SK-N-SH (cell line): Measurements from ENCODE around the gene ARHGAP25. TPM values are rescaled to one million over a fixed set of nuclear protein-coding genes. Genes with fewer than 3 reads are reported as not detected.

Experiments
- CTCF ChIA-PET: fragments of 300-600, 350-600 bp; formaldehyde crosslinking; extraction: SDS; loops from one replicate; lab custom pipeline; 2021; lab: Yijun Ruan, JAX
- POLR2A ChIA-PET: fragments of 350-600 bp; sonication (Branson Sonifier 250); formaldehyde crosslinking; extraction: SDS; loops from one replicate; lab custom pipeline; 2020; ENCODE audit warnings: antibody characterized with exemption, inconsistent platforms; lab: Yijun Ruan, JAX
- DNase-seq: peaks from one replicate; pipeline ENCODE4 v3.0.0; 2012
- H2AFZ ChIP-seq: fragments of 200-600 bp; sonication (generic); 2 replicates; pipeline ENCODE4 v1.8.1; 2016; ENCODE audit warnings: antibody characterized with exemption, mild to moderate bottlenecking, low read depth
- H3F3A ChIP-seq: fragments of 200-600 bp; sonication (generic); replicated peaks from 2 replicates; pipeline ENCODE3; 2016; ENCODE audit warnings: antibody characterized with exemption, mild to moderate bottlenecking; ENCODE audit not compliant: insufficient read depth
- H3K27ac ChIP-seq, 2 experiments: fragments of 200-500 bp in 1 of 2; fragments of 200-600 bp in 1 of 2; sonication (Bioruptor generic) in 1 of 2; sonication (generic), shearing (Covaris generic) in 1 of 2; 2 replicates each; pipeline versions ENCODE4 v1.5.1 to v1.6.1; 2014 to 2016; ENCODE audit warnings: low read depth in 2 of 2, inconsistent platforms in 1 of 2, low read length in 1 of 2, mild to moderate bottlenecking in 1 of 2, mixed read lengths in 1 of 2
- H3K27me3 ChIP-seq: fragments of 200-600 bp; sonication (generic), shearing (Covaris generic); 2 replicates; pipeline ENCODE4 v1.6.1; 2016; ENCODE audit warnings: mixed run types; ENCODE audit not compliant: insufficient read depth
- H3K36me3 ChIP-seq, 2 experiments: fragments of 200-500 bp in 1 of 2; fragments of 200-600 bp in 1 of 2; sonication (Bioruptor generic) in 1 of 2; sonication (generic) in 1 of 2; replicated peaks in 1 of 2; 2 replicates each; pipeline versions ENCODE3 to v1.5.1; 2014 to 2016; ENCODE audit warnings: low read length in 1 of 2, mild to moderate bottlenecking in 1 of 2; ENCODE audit not compliant: insufficient read depth in 2 of 2, control insufficient read depth in 1 of 2
- H3K4me1 ChIP-seq, 2 experiments: fragments of 200-500 bp in 1 of 2; fragments of 200-600 bp in 1 of 2; sonication (Bioruptor generic) in 1 of 2; sonication (generic), shearing (Covaris generic) in 1 of 2; 2 replicates each; pipeline versions ENCODE4 v1.5.1 to v1.6.1; 2014 to 2016; ENCODE audit warnings: low read depth in 1 of 2, low read length in 1 of 2, mixed run types in 1 of 2; ENCODE audit not compliant: insufficient read depth in 2 of 2, control insufficient read depth in 1 of 2
- H3K4me2 ChIP-seq: fragments of 200-600 bp; sonication (generic), shearing (Covaris generic); 2 replicates; pipeline ENCODE4 v1.6.1; 2017; ENCODE audit warnings: mixed run types
- H3K4me3 ChIP-seq, 2 experiments: fragments of 200-500 bp in 1 of 2; fragments of 200-600 bp in 1 of 2; sonication (Bioruptor generic) in 1 of 2; sonication (generic), shearing (Covaris generic) in 1 of 2; 2 replicates each; pipeline versions ENCODE4 v1.5.1 to v1.8.1; 2014 to 2016; ENCODE audit warnings: low read depth in 2 of 2, inconsistent platforms in 1 of 2, low read length in 1 of 2, mild to moderate bottlenecking in 1 of 2, mixed read lengths in 1 of 2, moderate library complexity in 1 of 2
- H3K79me2 ChIP-seq: fragments of 200-600 bp; sonication (generic); 2 replicates; pipeline ENCODE4 v1.8.1; 2017; ENCODE audit warnings: mild to moderate bottlenecking; ENCODE audit not compliant: insufficient read depth
- H3K9ac ChIP-seq: fragments of 200-600 bp; sonication (generic); 2 replicates; pipeline ENCODE4 v1.6.1; 2017; ENCODE audit warnings: mixed run types
- H3K9me2 ChIP-seq: fragments of 200-600 bp; sonication (generic); 2 replicates; pipeline ENCODE4 v1.6.1; 2017; ENCODE audit warnings: mixed run types
- H3K9me3 ChIP-seq: fragments of 200-600 bp; sonication (generic); 2 replicates; pipeline ENCODE4 v1.6.1; 2017; ENCODE audit warnings: mixed run types, mild to moderate bottlenecking, moderate library complexity
- H4K20me1 ChIP-seq: fragments of 200-600 bp; sonication (generic); 2 replicates; pipeline ENCODE4 v1.6.1; 2017; ENCODE audit warnings: mild to moderate bottlenecking, mixed run types; ENCODE audit not compliant: insufficient read depth
- ELF1 ChIP-seq: IDR thresholded peaks from 2 replicates; pipeline ENCODE4 v1.4.0; 2012
- EP300 ChIP-seq, 2 experiments: IDR thresholded peaks; 2 replicates each; pipeline versions ENCODE4 v1.4.0 to v1.6.1; 2012; ENCODE audit warnings: borderline replicate concordance in 1 of 2, low read depth in 1 of 2, low read length in 1 of 2
- FOSL2 ChIP-seq: IDR thresholded peaks from 2 replicates; pipeline ENCODE4 v1.4.0; 2012; ENCODE audit warnings: low read depth, mild to moderate bottlenecking, moderate library complexity, borderline replicate concordance
- FOXJ3 ChIP-seq: sonication (generic); formaldehyde crosslinking; IDR thresholded peaks from 2 replicates; pipeline ENCODE4 v1.5.1; 2020; ENCODE audit warnings: mild to moderate bottlenecking, missing genetic modification reagents
- FOXM1 ChIP-seq: IDR thresholded peaks from 2 replicates; pipeline ENCODE4 v1.4.0; 2012; ENCODE audit warnings: low read depth, mild to moderate bottlenecking
- JUND ChIP-seq: IDR thresholded peaks from 2 replicates; pipeline ENCODE4 v1.4.0; 2012
- MEF2A ChIP-seq: IDR thresholded peaks from 2 replicates; pipeline ENCODE4 v1.4.0; 2012; ENCODE audit warnings: low read depth, borderline replicate concordance
- RXRA ChIP-seq: IDR thresholded peaks from 2 replicates; pipeline ENCODE4 v1.4.0; 2012; ENCODE audit warnings: low read depth, mild to moderate bottlenecking, borderline replicate concordance
- SMC3 ChIP-seq: IDR thresholded peaks from 2 replicates; pipeline ENCODE4 v1.6.1; 2012; ENCODE audit warnings: low read depth, low read length, improper control_type of control experiment
- YY1 ChIP-seq: IDR thresholded peaks from 2 replicates; pipeline ENCODE4 v1.4.0; 2012; ENCODE audit warnings: low read depth, mild to moderate bottlenecking
- WGBS: methylation state at CpG from one replicate; pipeline ENCODE4 v1.1.6; 2017; ENCODE audit warnings: low lambda C conversion rate; 5-methylcytosine and 5-hydroxymethylcytosine counted together
- polyA plus RNA-seq, 3 experiments: library from polyadenylated mRNA; depleted of rRNA; stranded (reverse); fragments of >200 nt; gene quantifications; 2 replicates each; pipeline ENCODE4 v1.2.3, GENCODE V29; 2012
- TF ChIP-seq, protein P1 (sequence below): IDR thresholded peaks from 2 replicates; pipeline ENCODE4 v1.6.1; 2012; ENCODE audit warnings: mild to moderate bottlenecking, low read depth, low read length, moderate library complexity
- TF ChIP-seq, protein P2 (sequence below): IDR thresholded peaks from 2 replicates; pipeline ENCODE4 v1.4.0; 2012; ENCODE audit warnings: low read depth, borderline replicate concordance
- TF ChIP-seq, protein P3 (sequence below): fragments of 150-350 bp; IDR thresholded peaks from 2 replicates; pipeline ENCODE4 v1.6.1; 2016; ENCODE audit warnings: mild to moderate bottlenecking, low read depth, low read length

ARHGAP25 gene, protein sequence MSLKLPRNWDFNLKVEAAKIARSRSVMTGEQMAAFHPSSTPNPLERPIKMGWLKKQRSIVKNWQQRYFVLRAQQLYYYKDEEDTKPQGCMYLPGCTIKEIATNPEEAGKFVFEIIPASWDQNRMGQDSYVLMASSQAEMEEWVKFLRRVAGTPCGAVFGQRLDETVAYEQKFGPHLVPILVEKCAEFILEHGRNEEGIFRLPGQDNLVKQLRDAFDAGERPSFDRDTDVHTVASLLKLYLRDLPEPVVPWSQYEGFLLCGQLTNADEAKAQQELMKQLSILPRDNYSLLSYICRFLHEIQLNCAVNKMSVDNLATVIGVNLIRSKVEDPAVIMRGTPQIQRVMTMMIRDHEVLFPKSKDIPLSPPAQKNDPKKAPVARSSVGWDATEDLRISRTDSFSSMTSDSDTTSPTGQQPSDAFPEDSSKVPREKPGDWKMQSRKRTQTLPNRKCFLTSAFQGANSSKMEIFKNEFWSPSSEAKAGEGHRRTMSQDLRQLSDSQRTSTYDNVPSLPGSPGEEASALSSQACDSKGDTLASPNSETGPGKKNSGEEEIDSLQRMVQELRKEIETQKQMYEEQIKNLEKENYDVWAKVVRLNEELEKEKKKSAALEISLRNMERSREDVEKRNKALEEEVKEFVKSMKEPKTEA
- polyA plus RNA-seq (2012; rRNA removed), result not detected in 2 replicates
- polyA plus RNA-seq (2012; cell fraction: cytosol; rRNA removed), result not detected in 2 replicates
- polyA plus RNA-seq (2012; cell fraction: nucleus; rRNA removed), result not detected in 2 replicates

DNA sequence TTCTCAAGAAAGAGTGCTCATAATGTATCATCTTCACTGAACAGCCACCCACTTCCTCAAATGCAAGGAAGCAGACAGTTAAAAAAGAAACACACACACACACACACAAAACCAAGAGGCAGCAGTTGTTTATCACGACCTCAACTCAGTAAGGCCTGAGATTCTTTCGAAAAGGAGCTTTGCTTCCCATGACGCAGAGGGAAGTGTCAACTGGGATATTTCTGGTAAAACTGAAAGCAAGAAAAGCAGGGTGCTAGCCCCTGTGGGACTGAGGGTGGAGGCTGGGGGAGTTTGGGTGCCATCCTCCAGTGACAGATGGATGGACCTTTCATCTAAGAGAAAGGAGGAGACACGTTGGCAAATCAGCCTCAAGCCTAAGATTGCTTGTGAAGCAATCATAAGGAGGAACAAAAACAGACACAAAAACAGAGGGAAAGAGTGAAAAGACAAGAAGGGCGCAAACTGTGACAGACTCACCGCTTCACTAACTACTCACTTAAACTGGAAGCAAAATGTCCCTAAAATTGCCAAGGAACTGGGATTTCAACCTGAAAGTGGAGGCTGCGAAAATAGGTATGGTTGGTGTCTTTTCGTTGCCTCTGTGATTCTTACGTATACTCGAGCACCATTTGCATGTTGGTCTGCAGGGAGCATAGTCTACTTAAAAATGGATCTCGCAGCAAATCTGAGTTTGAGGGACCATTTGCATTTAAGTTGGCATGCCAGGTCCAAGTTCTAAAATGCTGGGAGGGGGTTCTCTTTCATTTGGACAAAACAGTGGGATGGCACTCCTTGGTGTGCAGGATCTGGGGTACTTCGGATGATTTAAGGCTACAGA lies at the start of gene ARHGAP25:
Gene ARHGAP25 (plus strand): TSS at position 124 of the 838 bp plus-strand sequence. CDS start 389 bp downstream, at position 513.
- Histone ChIP-seq H3K9me2 (no peaks in the 10 kb centered on the region), H3K9me3 (no peaks in the 10 kb centered on the region), H3K4me2 (no peak within 1 kb of the TSS), H2AFZ (no peak within 1 kb of the TSS), H3K4me1 (no peaks in the 10 kb centered on the region), H3K27ac (no peak within 1 kb of the TSS), H3K79me2 (no peaks in the 10 kb centered on the region), H3K36me3 (no peaks in the 10 kb centered on the region), H3F3A (no peaks in the 10 kb centered on the region), H3K4me3 (no peak within 1 kb of the TSS), H4K20me1 (no peaks in the 10 kb centered on the region), H3K9ac (no peak within 1 kb of the TSS), H3K27me3 (no peaks in the 10 kb centered on the region)
- ChIA-PET POLR2A (no interaction called here), CTCF (interaction anchor here (1.0 to 2.1 kb wide), 8 partner anchors 14 to 272 kb away, joined by 3 to 10 read pairs (median 5); no protein-coding TSS in a partner anchor)
- DNase-seq, result no peak
- no peak for TF ChIP-seq ELF1
- TF ChIP-seq EP300 (IDR thresholded peaks at IDR 0.05; ENCODE audit: borderline replicate concordance in 1 of 2, low read depth in 1 of 2, low read length in 1 of 2), result no peak
- no peak for TF ChIP-seq RXRA
- TF ChIP-seq, protein P1, sequence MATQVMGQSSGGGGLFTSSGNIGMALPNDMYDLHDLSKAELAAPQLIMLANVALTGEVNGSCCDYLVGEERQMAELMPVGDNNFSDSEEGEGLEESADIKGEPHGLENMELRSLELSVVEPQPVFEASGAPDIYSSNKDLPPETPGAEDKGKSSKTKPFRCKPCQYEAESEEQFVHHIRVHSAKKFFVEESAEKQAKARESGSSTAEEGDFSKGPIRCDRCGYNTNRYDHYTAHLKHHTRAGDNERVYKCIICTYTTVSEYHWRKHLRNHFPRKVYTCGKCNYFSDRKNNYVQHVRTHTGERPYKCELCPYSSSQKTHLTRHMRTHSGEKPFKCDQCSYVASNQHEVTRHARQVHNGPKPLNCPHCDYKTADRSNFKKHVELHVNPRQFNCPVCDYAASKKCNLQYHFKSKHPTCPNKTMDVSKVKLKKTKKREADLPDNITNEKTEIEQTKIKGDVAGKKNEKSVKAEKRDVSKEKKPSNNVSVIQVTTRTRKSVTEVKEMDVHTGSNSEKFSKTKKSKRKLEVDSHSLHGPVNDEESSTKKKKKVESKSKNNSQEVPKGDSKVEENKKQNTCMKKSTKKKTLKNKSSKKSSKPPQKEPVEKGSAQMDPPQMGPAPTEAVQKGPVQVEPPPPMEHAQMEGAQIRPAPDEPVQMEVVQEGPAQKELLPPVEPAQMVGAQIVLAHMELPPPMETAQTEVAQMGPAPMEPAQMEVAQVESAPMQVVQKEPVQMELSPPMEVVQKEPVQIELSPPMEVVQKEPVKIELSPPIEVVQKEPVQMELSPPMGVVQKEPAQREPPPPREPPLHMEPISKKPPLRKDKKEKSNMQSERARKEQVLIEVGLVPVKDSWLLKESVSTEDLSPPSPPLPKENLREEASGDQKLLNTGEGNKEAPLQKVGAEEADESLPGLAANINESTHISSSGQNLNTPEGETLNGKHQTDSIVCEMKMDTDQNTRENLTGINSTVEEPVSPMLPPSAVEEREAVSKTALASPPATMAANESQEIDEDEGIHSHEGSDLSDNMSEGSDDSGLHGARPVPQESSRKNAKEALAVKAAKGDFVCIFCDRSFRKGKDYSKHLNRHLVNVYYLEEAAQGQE, result no peak
- no peak for TF ChIP-seq FOSL2
- TF ChIP-seq, protein P2, sequence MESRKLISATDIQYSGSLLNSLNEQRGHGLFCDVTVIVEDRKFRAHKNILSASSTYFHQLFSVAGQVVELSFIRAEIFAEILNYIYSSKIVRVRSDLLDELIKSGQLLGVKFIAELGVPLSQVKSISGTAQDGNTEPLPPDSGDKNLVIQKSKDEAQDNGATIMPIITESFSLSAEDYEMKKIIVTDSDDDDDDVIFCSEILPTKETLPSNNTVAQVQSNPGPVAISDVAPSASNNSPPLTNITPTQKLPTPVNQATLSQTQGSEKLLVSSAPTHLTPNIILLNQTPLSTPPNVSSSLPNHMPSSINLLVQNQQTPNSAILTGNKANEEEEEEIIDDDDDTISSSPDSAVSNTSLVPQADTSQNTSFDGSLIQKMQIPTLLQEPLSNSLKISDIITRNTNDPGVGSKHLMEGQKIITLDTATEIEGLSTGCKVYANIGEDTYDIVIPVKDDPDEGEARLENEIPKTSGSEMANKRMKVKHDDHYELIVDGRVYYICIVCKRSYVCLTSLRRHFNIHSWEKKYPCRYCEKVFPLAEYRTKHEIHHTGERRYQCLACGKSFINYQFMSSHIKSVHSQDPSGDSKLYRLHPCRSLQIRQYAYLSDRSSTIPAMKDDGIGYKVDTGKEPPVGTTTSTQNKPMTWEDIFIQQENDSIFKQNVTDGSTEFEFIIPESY, result no peak
- no peak for TF ChIP-seq MEF2A
- no peak for TF ChIP-seq FOXJ3
- TF ChIP-seq, protein P3, sequence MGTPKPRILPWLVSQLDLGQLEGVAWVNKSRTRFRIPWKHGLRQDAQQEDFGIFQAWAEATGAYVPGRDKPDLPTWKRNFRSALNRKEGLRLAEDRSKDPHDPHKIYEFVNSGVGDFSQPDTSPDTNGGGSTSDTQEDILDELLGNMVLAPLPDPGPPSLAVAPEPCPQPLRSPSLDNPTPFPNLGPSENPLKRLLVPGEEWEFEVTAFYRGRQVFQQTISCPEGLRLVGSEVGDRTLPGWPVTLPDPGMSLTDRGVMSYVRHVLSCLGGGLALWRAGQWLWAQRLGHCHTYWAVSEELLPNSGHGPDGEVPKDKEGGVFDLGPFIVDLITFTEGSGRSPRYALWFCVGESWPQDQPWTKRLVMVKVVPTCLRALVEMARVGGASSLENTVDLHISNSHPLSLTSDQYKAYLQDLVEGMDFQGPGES, result no peak
- TF ChIP-seq FOXM1, result no peak
- TF ChIP-seq SMC3, result no peak
- no peak for TF ChIP-seq JUND
- no peak for TF ChIP-seq YY1
- 54% methylated on average over 12 of the region's 12 CpGs for WGBS
